H9 (cell line): ENCODE data around the gene EAF1. TPM values are rescaled to one million over a fixed set of nuclear protein-coding genes. Genes with fewer than 3 reads are reported as not detected.

Source experiments
- DNase-seq: peaks from one replicate; pipeline ENCODE4 v3.0.0-alpha.2; 2017
- H2AFZ ChIP-seq: one replicate; pipeline ENCODE4 v1.6.1; 2013; ENCODE audit warnings: mild to moderate bottlenecking, low read length, control low read depth, moderate library complexity
- H2AK5ac ChIP-seq: 2 replicates; pipeline ENCODE4 v1.6.1; 2013; ENCODE audit warnings: low read length, control low read depth, mixed read lengths; ENCODE audit not compliant: insufficient read length
- H2BK120ac ChIP-seq: one replicate; pipeline ENCODE4 v1.6.1; 2013; ENCODE audit warnings: low read depth, mild to moderate bottlenecking, low read length, control low read depth, inconsistent platforms; ENCODE audit not compliant: poor library complexity, severe bottlenecking
- H2BK12ac ChIP-seq: 2 replicates; pipeline ENCODE4 v1.6.1; 2013; ENCODE audit warnings: low read length, control low read depth, mixed read lengths, low read depth; ENCODE audit not compliant: insufficient read length
- H2BK15ac ChIP-seq: 2 replicates; pipeline ENCODE4 v1.6.1; 2013; ENCODE audit warnings: low read depth, low read length, control low read depth
- H2BK20ac ChIP-seq: one replicate; pipeline ENCODE4 v1.6.1; 2013; ENCODE audit warnings: low read depth, mild to moderate bottlenecking, low read length, control low read depth, inconsistent platforms; ENCODE audit not compliant: poor library complexity, severe bottlenecking
- H2BK5ac ChIP-seq: 2 replicates; pipeline ENCODE4 v1.6.1; 2013; ENCODE audit warnings: low read length, control low read depth, mixed read lengths; ENCODE audit not compliant: insufficient read length
- H3K14ac ChIP-seq: 2 replicates; pipeline ENCODE4 v1.6.1; 2013; ENCODE audit warnings: low read length, control low read depth; ENCODE audit not compliant: insufficient read depth
- H3K18ac ChIP-seq: 2 replicates; pipeline ENCODE4 v1.6.1; 2013; ENCODE audit warnings: low read depth, mild to moderate bottlenecking, mixed read lengths, low read length, control low read depth; ENCODE audit not compliant: insufficient read length
- H3K23ac ChIP-seq: 2 replicates; pipeline ENCODE4 v1.6.1; 2013; ENCODE audit warnings: low read length, control low read depth, mixed read lengths, low read depth; ENCODE audit not compliant: insufficient read length
- H3K23me2 ChIP-seq: 2 replicates; pipeline ENCODE4 v1.6.1; 2013; ENCODE audit warnings: low read depth, mild to moderate bottlenecking, mixed read lengths, low read length, control low read depth; ENCODE audit not compliant: insufficient read length, poor library complexity, severe bottlenecking
- H3K27ac ChIP-seq: 2 replicates; pipeline ENCODE4 v1.5.1; 2013; ENCODE audit warnings: low read length, control low read depth, mixed read lengths, low read depth; ENCODE audit not compliant: insufficient read length
- H3K27me3 ChIP-seq: 2 replicates; pipeline ENCODE4 v1.6.1; 2013; ENCODE audit warnings: low read length, control low read depth, inconsistent platforms; ENCODE audit not compliant: insufficient read depth
- H3K4ac ChIP-seq: 2 replicates; pipeline ENCODE4 v1.6.1; 2013; ENCODE audit warnings: low read depth, mild to moderate bottlenecking, control low read depth, inconsistent platforms, low read length, moderate library complexity
- H3K4me1 ChIP-seq: 2 replicates; pipeline ENCODE4 v1.6.1; 2013; ENCODE audit warnings: low read length, control low read depth, inconsistent platforms; ENCODE audit not compliant: insufficient read depth
- H3K4me2 ChIP-seq: 2 replicates; pipeline ENCODE4 v1.6.1; 2013; ENCODE audit warnings: low read length, control low read depth, mixed read lengths; ENCODE audit not compliant: insufficient read length, insufficient read depth
- H3K56ac ChIP-seq: 2 replicates; pipeline ENCODE4 v1.6.1; 2013; ENCODE audit warnings: low read depth, mild to moderate bottlenecking, mixed read lengths, low read length, control low read depth; ENCODE audit not compliant: insufficient read length
- H3K79me1 ChIP-seq: 2 replicates; pipeline ENCODE4 v1.6.1; 2013; ENCODE audit warnings: low read depth, mild to moderate bottlenecking, moderate library complexity, low read length, control low read depth, inconsistent platforms; ENCODE audit not compliant: insufficient read depth, poor library complexity, severe bottlenecking
- H3K79me2 ChIP-seq: 2 replicates; pipeline ENCODE4 v1.6.1; 2013; ENCODE audit warnings: low read length, control low read depth, inconsistent platforms; ENCODE audit not compliant: insufficient read depth
- H3K9ac ChIP-seq: 2 replicates; pipeline ENCODE4 v1.6.1; 2013; ENCODE audit warnings: low read length, control low read depth, mixed read lengths; ENCODE audit not compliant: insufficient read length; ENCODE audit errors: extremely low read depth
- H3K9me3 ChIP-seq: one replicate; pipeline ENCODE4 v1.6.1; 2013; ENCODE audit warnings: low read depth, low read length, inconsistent platforms; ENCODE audit not compliant: control insufficient read depth
- H3T11ph ChIP-seq: one replicate; pipeline ENCODE4 v1.6.1; 2013; ENCODE audit warnings: mild to moderate bottlenecking, low read length, control low read depth, inconsistent platforms
- H4K20me1 ChIP-seq: one replicate; pipeline ENCODE4 v1.6.1; 2013; ENCODE audit not compliant: control insufficient read depth, insufficient read length, insufficient read depth
- H4K5ac ChIP-seq: 2 replicates; pipeline ENCODE4 v1.6.1; 2013; ENCODE audit warnings: low read depth, mild to moderate bottlenecking, mixed read lengths, low read length, control low read depth; ENCODE audit not compliant: insufficient read length
- H4K8ac ChIP-seq: replicated peaks from 2 replicates; pipeline ENCODE4 v1.6.1; 2013; ENCODE audit warnings: low read length, control low read depth, mixed read lengths, low read depth; ENCODE audit not compliant: insufficient read length
- H4K91ac ChIP-seq: 2 replicates; pipeline ENCODE4 v1.6.1; 2013; ENCODE audit warnings: low read depth, mild to moderate bottlenecking, moderate library complexity, mixed read lengths, low read length, control low read depth; ENCODE audit not compliant: insufficient read length
- H3K27ac Mint-ChIP-seq, 3 experiments: 2 replicates in 2 of 3; 3 replicates in 1 of 3; pipeline ENCODE4 v1.8.0; 2020 to 2021; ENCODE audit warnings: mixed read lengths in 3 of 3, mild to moderate bottlenecking in 1 of 3, moderate library complexity in 1 of 3
- H3K27me3 Mint-ChIP-seq: 2 replicates; pipeline ENCODE4 v1.8.0; 2021; ENCODE audit warnings: low read depth, mild to moderate bottlenecking, moderate library complexity, mixed read lengths
- H3K36me3 Mint-ChIP-seq, 3 experiments: 2 replicates in 2 of 3; 3 replicates in 1 of 3; pipeline ENCODE4 v1.8.0; 2020 to 2021; ENCODE audit warnings: low read depth in 3 of 3, mixed read lengths in 3 of 3; ENCODE audit not compliant: insufficient read depth in 1 of 3
- H3K4me1 Mint-ChIP-seq, 2 experiments: 2 replicates each; pipeline ENCODE4 v1.8.0; 2020; ENCODE audit warnings: mixed read lengths in 2 of 2
- H3K4me3 Mint-ChIP-seq, 2 experiments: 2 replicates in 1 of 2; 3 replicates in 1 of 2; pipeline ENCODE4 v1.8.0; 2020 to 2021; ENCODE audit warnings: mild to moderate bottlenecking in 2 of 2, mixed read lengths in 2 of 2, moderate library complexity in 1 of 2
- H3K9me3 Mint-ChIP-seq, 2 experiments: 2 replicates in 1 of 2; 3 replicates in 1 of 2; pipeline ENCODE4 v1.8.0; 2020; ENCODE audit warnings: mild to moderate bottlenecking in 2 of 2, mixed read lengths in 2 of 2, moderate library complexity in 1 of 2
- CTCF ChIP-seq: fragments of 200-600 bp; sonication (generic); conservative IDR thresholded peaks from 3 replicates; pipeline ENCODE4 v1.8.0; 2021; ENCODE audit warnings: antibody characterized with exemption, mild to moderate bottlenecking
- WGBS: extraction: QIAGEN DNeasy Blood & Tissue Kit; methylation state at CpG from one replicate; pipeline ENCODE4 v1.1.7; 2013; ENCODE audit warnings: missing lambda C conversion rate, low lambda C conversion rate, mixed read lengths; ENCODE audit not compliant: insufficient read length; ENCODE audit errors: extremely low coverage; 5-methylcytosine and 5-hydroxymethylcytosine counted together
- total RNA-seq: library from RNA; stranded (reverse); gene quantifications from 2 replicates; pipeline ENCODE4 v1.2.1, GENCODE V29; 2021

Gene EAF1
- total RNA-seq, 1 experiment from 2014 or later, result 34.3 TPM

GRCh38 chr3:15405448-15406050, 21.8 kb upstream of the EAF1 start:
- H3K4me2 ChIP-seq, result no peak overlapping the region

More at GRCh38 chr3:15405448-15406050, 21.8 kb upstream of the EAF1 start:
- H3K18ac ChIP-seq, result no peak overlapping the region
- H4K5ac ChIP-seq, result no peak overlapping the region
- Mint-ChIP-seq H3K27me3 (no peaks in the 10 kb centered on the region), H3K9me3 (no peaks in the 10 kb centered on the region), H3K4me3 (no peak overlapping the region), H3K36me3 (peaks cover 2 to 10% (median 4%) of the 10 kb centered on the region in 3 experiments; a peak in 5 of 7 replicates), H3K27ac (no peak overlapping the region), H3K4me1 (no peaks in the 10 kb centered on the region)
- H4K20me1 ChIP-seq, result no peaks in the 10 kb centered on the region
- H2BK12ac ChIP-seq, result no peak overlapping the region
- no peak overlapping the region for H3T11ph ChIP-seq
- TF ChIP-seq CTCF, result peak; percentile 80
- H2AFZ ChIP-seq, result no peak overlapping the region
- no peaks in the 10 kb centered on the region for H3K23me2 ChIP-seq
- H3K14ac ChIP-seq, result no peak overlapping the region
- no peaks in the 10 kb centered on the region for H3K27me3 ChIP-seq
- H2BK15ac ChIP-seq, result no peak overlapping the region
- H2BK120ac ChIP-seq, result no peak overlapping the region
- no peak overlapping the region for H2AK5ac ChIP-seq
- no peak overlapping the region for H2BK5ac ChIP-seq
- no peaks in the 10 kb centered on the region for H3K9me3 ChIP-seq
- no peak overlapping the region for H3K23ac ChIP-seq
- DNase-seq, result no peak
- H3K4me1 ChIP-seq, result no peaks in the 10 kb centered on the region
- H3K27ac ChIP-seq, result no peak overlapping the region
- no peak overlapping the region for H2BK20ac ChIP-seq
- no peak overlapping the region for H3K9ac ChIP-seq
- no peak overlapping the region for H4K8ac ChIP-seq
- no peak overlapping the region for H4K91ac ChIP-seq
- no peak overlapping the region for H3K4ac ChIP-seq
- no peak overlapping the region for H3K56ac ChIP-seq
- no peaks in the 10 kb centered on the region for H3K79me1 ChIP-seq
- WGBS, result no CpG with 5 or more reads among the region's 3 CpGs
- H3K79me2 ChIP-seq, result no peaks in the 10 kb centered on the region
